WERI-Rb-1 (cell line): Measurements from ENCODE around the gene NACC1.

Experiments used
- DNase-seq: peaks from one replicate; pipeline ENCODE4 v3.0.0-alpha.2; 2020
- H3K27ac ChIP-seq: fragments of 250-450 bp; sonication (Bioruptor Pico); 2 replicates; pipeline ENCODE4 v1.5.1; 2020; ENCODE audit warnings: mild to moderate bottlenecking, moderate library complexity
- H3K27me3 ChIP-seq: fragments of 250-450 bp; sonication (Bioruptor Pico); 2 replicates; pipeline ENCODE4 v1.5.1; 2021; ENCODE audit warnings: mild to moderate bottlenecking, low read depth, moderate library complexity; ENCODE audit not compliant: insufficient read depth, severe bottlenecking
- H3K36me3 ChIP-seq: fragments of 250-450 bp; sonication (Bioruptor Pico); 2 replicates; pipeline ENCODE4 v1.5.1; 2020; ENCODE audit warnings: mild to moderate bottlenecking, moderate library complexity
- H3K4me3 ChIP-seq: 2 replicates; pipeline ENCODE4 v1.5.1; 2011; ENCODE audit warnings: low read depth, mild to moderate bottlenecking, control low read depth, low read length
- H3K9me3 ChIP-seq: fragments of 250-450 bp; sonication (Bioruptor Pico); 2 replicates; pipeline ENCODE4 v1.5.1; 2021; ENCODE audit warnings: mild to moderate bottlenecking, moderate library complexity; ENCODE audit not compliant: severe bottlenecking
- CTCF ChIP-seq: IDR thresholded peaks from 2 replicates; pipeline ENCODE4 v1.5.1; 2011; ENCODE audit warnings: low read depth, mild to moderate bottlenecking, control low read depth, inconsistent platforms, low read length

The NACC1 gene

GRCh38 chr19:13100841-13101589 is 17.0 kb upstream of the NACC1 start:
- TF ChIP-seq CTCF: peak; percentile 50
- Histone ChIP-seq H3K27ac (no peak overlapping the region), H3K4me3 (no peak overlapping the region), H3K9me3 (no peaks in the 10 kb centered on the region), H3K36me3 (no peaks in the 10 kb centered on the region; the same call in none of the 2 replicates), H3K27me3 (no peaks in the 10 kb centered on the region)
- no peak for DNase-seq

- no peaks in the 10 kb centered on the region for H3K27me3 ChIP-seq
- no peak for DNase-seq
- TF ChIP-seq CTCF: no peak
- H3K36me3 ChIP-seq: no peaks in the 10 kb centered on the region; the same call in none of the 2 replicates
- no peak overlapping the region for H3K4me3 ChIP-seq
- H3K27ac ChIP-seq: no peak overlapping the region
- no peaks in the 10 kb centered on the region for H3K9me3 ChIP-seq
Observed at GRCh38 chr19:13101590-13102415, 16.3 kb upstream of the NACC1 start.

GRCh38 chr19:13102416-13102665 is 15.7 kb upstream of the NACC1 start:
- Histone ChIP-seq H3K27ac (no peak overlapping the region), H3K36me3 (peaks cover 3% of the 10 kb centered on the region), H3K27me3 (no peaks in the 10 kb centered on the region), H3K4me3 (no peak overlapping the region), H3K9me3 (no peaks in the 10 kb centered on the region)
- TF ChIP-seq CTCF: no peak
- no peak for DNase-seq

- Histone ChIP-seq H3K4me3 (no peak within 1 kb of the TSS), H3K27ac (no peak within 1 kb of the TSS), H3K27me3 (no peaks in the 10 kb centered on the region), H3K36me3 (peaks cover 6% of the 10 kb centered on the region), H3K9me3 (no peaks in the 10 kb centered on the region)
- TF ChIP-seq CTCF: no peak
- no peak for DNase-seq
Observed at GRCh38 chr19:13102666-13103580, 15.1 kb upstream of the NACC1 start, which contains the start of gene LYL1. LYL1 (minus strand) TSS chr19:13102858; CDS start chr19:13101171, 1,687 bp downstream.

- TF ChIP-seq CTCF: no peak
- Histone ChIP-seq H3K27me3 (no peaks in the 10 kb centered on the region), H3K27ac (no peak overlapping the region), H3K4me3 (no peak overlapping the region), H3K36me3 (peaks cover 6% of the 10 kb centered on the region), H3K9me3 (no peaks in the 10 kb centered on the region)
- no peak for DNase-seq
Observed at GRCh38 chr19:13103581-13104359, 14.3 kb upstream of the NACC1 start.
